H1 (cell line): ENCODE data around the gene ADSS1. TPM values are rescaled to one million over a fixed set of nuclear protein-coding genes. Genes with fewer than 3 reads are reported as not detected.

ENCODE experiments used
- CTCF ChIP-seq, 3 experiments: IDR thresholded peaks; 1 replicate in 2 of 3; 2 replicates in 1 of 3; pipeline versions ENCODE4 v1.5.1 to v1.6.1; 2011; ENCODE audit warnings: low read length in 3 of 3, mild to moderate bottlenecking in 3 of 3, inconsistent platforms in 2 of 3, low read depth in 1 of 3, moderate library complexity in 1 of 3; ENCODE audit not compliant: insufficient read depth in 1 of 3; ENCODE audit errors: control extremely low read depth in 1 of 3
- EGR1 ChIP-seq: IDR thresholded peaks from 2 replicates; pipeline ENCODE4 v1.6.1; 2011; ENCODE audit warnings: low read depth, low read length, borderline replicate concordance
- KDM1A ChIP-seq: fragments of 200-600, 300-600 bp; sonication (generic); IDR thresholded peaks from 2 replicates; pipeline ENCODE4 v1.7.1; 2016; ENCODE audit warnings: mild to moderate bottlenecking, low read length, borderline replicate concordance
- RBBP5 ChIP-seq: IDR thresholded peaks from 2 replicates; pipeline ENCODE4 v1.7.1; 2012; ENCODE audit warnings: low read depth, mild to moderate bottlenecking, inconsistent platforms, low read length, moderate library complexity, borderline replicate concordance
- polyA plus RNA-seq, 7 experiments: library from polyadenylated mRNA; depleted of rRNA in 3 of 7; stranded (reverse) in 5 of 7; unstranded in 2 of 7; fragments of >200 nt in 5 of 7; fragments of 200-250 nt in 2 of 7; gene quantifications; 1 replicate in 5 of 7; 2 replicates in 1 of 7; 4 replicates in 1 of 7; pipeline versions ENCODE4 v1.2.1 to v1.2.3, GENCODE V29; 2011 to 2013; ENCODE audit warnings: missing spikeins in 2 of 7, mixed read lengths in 2 of 7
- total RNA-seq: library from RNA; stranded (reverse); fragmentation: NEBNext Ultra II Directional; extraction: Animal tissue kit (Norgen Biotek cat#: 25700); gene quantifications from 2 replicates; pipeline ENCODE4 v1.2.1, GENCODE V29; 2021

The ADSS1 gene
- total and polyA plus RNA-seq, 2 of the 8 experiments (the other 6 are each of a cell fraction or from before 2014, with no cell fraction given) = 7.1 to 7.9 TPM

- TF ChIP-seq KDM1A (peak; percentile 62; the same call in 1 of the 2 replicates), EGR1 (no peak), RBBP5 (no peak), CTCF (IDR thresholded peaks at IDR 0.05; ENCODE audit: control extremely low read depth in 1 of 3, insufficient read depth in 1 of 3, low read depth in 1 of 3, low read length in 3 of 3) (peak in 2 of 3 experiments; percentile 95 to 98; a peak in 3 of 4 replicates)
- TF ChIP-seq, all 59 proteins: peak for 7
Measured at GRCh38 chr14:104731320-104732294, 7.6 kb downstream of the ADSS1 start (continued).
